HepG2 (cell line): ENCODE measurements around the gene HPCAL1. TPM values are rescaled to one million over a fixed set of nuclear protein-coding genes. Genes with fewer than 3 reads are reported as not detected.

Experiments
- ATAC-seq: fragments of 200-7000 bp; cut with Tn5 transposase; 3 replicates; pipeline ENCODE4 v1.9.1; 2020; ENCODE audit warnings: mild to moderate bottlenecking, moderate library complexity
- BruUV-seq: library from RNA; stranded (reverse); fragments of 400-500 nt; replicated peaks from 2 replicates; lab custom pipeline; 2021; lab: Mats Ljungman, UMichigan
- CTCF ChIA-PET: fragments of 300-600 bp; formaldehyde crosslinking; extraction: SDS; loops from one replicate; lab custom pipeline; 2021; ENCODE audit warnings: low total read pairs, inconsistent platforms, low intra/inter-chr PET ratio; lab: Yijun Ruan, JAX
- POLR2A ChIA-PET: fragments of 350-600 bp; sonication (Branson Sonifier 250); formaldehyde crosslinking; loops from one replicate; lab custom pipeline; 2020; ENCODE audit warnings: antibody characterized with exemption, inconsistent platforms; lab: Yijun Ruan, JAX
- DNase-seq: peaks from one replicate; pipeline ENCODE4 v3.0.0-alpha.2; 2015; ENCODE audit warnings: low spot score
- FAIRE-seq: peaks from 3 replicates; lab custom pipeline; 2011; peaks lifted over from hg19 to GRCh38; lab: Jason Lieb, UNC
- H2AFZ ChIP-seq: one replicate; pipeline ENCODE4 v1.6.1; 2011; ENCODE audit warnings: low read length, inconsistent platforms
- H3K27ac ChIP-seq: fragments of 300-600 bp; 3 replicates; pipeline ENCODE4 v1.8.0; 2011; ENCODE audit warnings: mixed run types, mild to moderate bottlenecking, mixed read lengths, low read length, inconsistent platforms; ENCODE audit not compliant: insufficient read depth; ENCODE audit errors: extremely low read length
- H3K27me3 ChIP-seq, 2 experiments: fragments of 200-600 bp in 1 of 2; 2 replicates in 1 of 2; 3 replicates in 1 of 2; pipeline versions ENCODE4 v1.6.0 to v1.8.0; 2011; ENCODE audit warnings: low read length in 2 of 2, mild to moderate bottlenecking in 2 of 2, moderate library complexity in 2 of 2, inconsistent platforms in 1 of 2; ENCODE audit not compliant: insufficient read depth in 2 of 2, control insufficient read depth in 1 of 2
- H3K36me3 ChIP-seq, 2 experiments: fragments of 200-600 bp in 1 of 2; replicated peaks in 1 of 2; 2 replicates in 1 of 2; 3 replicates in 1 of 2; pipeline versions ENCODE4 v1.5.1 to v1.8.0; 2011; ENCODE audit warnings: low read length in 2 of 2, inconsistent platforms in 1 of 2; ENCODE audit not compliant: insufficient read depth in 2 of 2, control insufficient read depth in 1 of 2
- H3K4me1 ChIP-seq: 2 replicates; pipeline ENCODE4 v1.5.1; 2012; ENCODE audit warnings: low read length, inconsistent platforms; ENCODE audit not compliant: insufficient read depth
- H3K4me2 ChIP-seq: 2 replicates; pipeline ENCODE4 v1.6.0; 2011; ENCODE audit warnings: low read depth, low read length, inconsistent platforms
- H3K4me3 ChIP-seq, 3 experiments: fragments of 200-600 bp in 1 of 3; sonication (generic), shearing (Covaris generic) in 1 of 3; replicated peaks in 1 of 3; 2 replicates each; pipeline ENCODE4 v1.5.1; 2011 to 2016; ENCODE audit warnings: low read length in 3 of 3, inconsistent platforms in 2 of 3, low read depth in 2 of 3, mild to moderate bottlenecking in 2 of 3, control low read depth in 1 of 3, mixed read lengths in 1 of 3; ENCODE audit not compliant: insufficient read depth in 1 of 3
- H3K79me2 ChIP-seq: one replicate; pipeline ENCODE4 v1.6.1; 2011; ENCODE audit warnings: low read length, inconsistent platforms; ENCODE audit not compliant: insufficient read depth
- H3K9ac ChIP-seq: 2 replicates; pipeline ENCODE4 v1.6.0; 2011; ENCODE audit warnings: mild to moderate bottlenecking, low read depth, low read length, inconsistent platforms; ENCODE audit not compliant: insufficient read depth
- H3K9me3 ChIP-seq: 2 replicates; pipeline ENCODE4 v1.5.1; 2012; ENCODE audit warnings: mild to moderate bottlenecking, low read length
- H4K20me1 ChIP-seq: 2 replicates; pipeline ENCODE4 v1.6.0; 2011; ENCODE audit warnings: inconsistent platforms, mild to moderate bottlenecking, low read length, moderate library complexity; ENCODE audit not compliant: insufficient read depth
- FOXP4 ChIP-seq: sonication (generic); formaldehyde crosslinking; IDR thresholded peaks from 2 replicates; pipeline ENCODE4 v1.4.0; 2020; ENCODE audit warnings: missing genetic modification reagents
- HMGXB4 ChIP-seq, 2 experiments: sonication (generic) in 1 of 2; formaldehyde crosslinking in 1 of 2; IDR thresholded peaks; 2 replicates each; pipeline versions ENCODE4 v1.4.0 to v1.6.1; 2018 to 2020; ENCODE audit warnings: missing genetic modification reagents in 2 of 2, borderline replicate concordance in 1 of 2, low read depth in 1 of 2, mild to moderate bottlenecking in 1 of 2, missing biosample characterization in 1 of 2
- MIXL1 ChIP-seq: IDR thresholded peaks from 2 replicates; pipeline ENCODE4 v1.6.1; 2016
- NBN ChIP-seq: fragments of 450-650 bp; conservative IDR thresholded peaks from 2 replicates; pipeline ENCODE4 v1.6.1; 2017
- NFRKB ChIP-seq: fragments of 450-650 bp; IDR thresholded peaks from 2 replicates; pipeline ENCODE4 v1.6.1; 2017
- NR2F1 ChIP-seq, 2 experiments: fragments of 450-650 bp in 1 of 2; formaldehyde crosslinking in 1 of 2; IDR thresholded peaks; 2 replicates each; pipeline versions ENCODE4 v1.5.0 to v1.6.1; 2016 to 2020; ENCODE audit warnings: mild to moderate bottlenecking in 1 of 2, missing compliant biosample characterization in 1 of 2, missing genetic modification reagents in 1 of 2, moderate library complexity in 1 of 2
- SIN3B ChIP-seq: fragments of 150-350 bp; IDR thresholded peaks from 2 replicates; pipeline ENCODE4 v1.6.1; 2014; ENCODE audit warnings: low read length
- SUZ12 ChIP-seq: fragments of 150-350 bp; IDR thresholded peaks from 2 replicates; pipeline ENCODE4 v1.6.1; 2014; ENCODE audit warnings: low read depth, low read length
- ZNF343 ChIP-seq: sonication (generic); formaldehyde crosslinking; IDR thresholded peaks from 2 replicates; pipeline ENCODE4 v1.4.0; 2020; ENCODE audit warnings: mild to moderate bottlenecking, missing genetic modification reagents
- ZNF431 ChIP-seq: sonication (generic); formaldehyde crosslinking; IDR thresholded peaks from 2 replicates; pipeline ENCODE4 v1.9.0; 2022; ENCODE audit warnings: missing genetic modification reagents, low read depth, mild to moderate bottlenecking, borderline replicate concordance
- ZNF558 ChIP-seq: sonication (generic); formaldehyde crosslinking; IDR thresholded peaks from 2 replicates; pipeline ENCODE4 v1.9.0; 2022; ENCODE audit warnings: mild to moderate bottlenecking, missing genetic modification reagents, borderline replicate concordance
- ZNF629 ChIP-seq: sonication (generic); formaldehyde crosslinking; conservative IDR thresholded peaks from 2 replicates; pipeline ENCODE4 v1.5.0; 2020; ENCODE audit warnings: missing genetic modification reagents
- ZNF703 ChIP-seq: sonication (generic); formaldehyde crosslinking; IDR thresholded peaks from 2 replicates; pipeline ENCODE4 v1.5.1; 2020; ENCODE audit warnings: missing genetic modification reagents, mild to moderate bottlenecking, moderate library complexity, borderline replicate concordance
- WGBS: methylation state at CpG from one replicate; pipeline ENCODE4 v1.1.6; 2017; ENCODE audit warnings: low lambda C conversion rate; 5-methylcytosine and 5-hydroxymethylcytosine counted together
- in situ Hi-C: cut with HindIII; loops from 2 replicates; pipeline ENCODE4 v1.10.0; 2017; ENCODE audit warnings: low pct_unique_long_range_greater_than_20kb; ENCODE audit not compliant: extremely low pct_ligation_motif_present
- intact Hi-C: fragments of 100-400 bp; cut with micrococcal nuclease; formaldehyde crosslinking; loops from one replicate; pipeline ENCODE4 v1.10.0; 2022; ENCODE audit not compliant: unreplicated experiment
- polyA plus RNA-seq, 8 experiments: library from polyadenylated mRNA; depleted of rRNA in 3 of 8; stranded (reverse) in 7 of 8; unstranded in 1 of 8; fragments of >200 nt; fragmentation: Illumina TruSeq in 4 of 8; extraction: Trizol in 4 of 8; gene quantifications; 2 replicates each; pipeline versions ENCODE4 v1.2.1 to v1.2.3, GENCODE V29; 2011 to 2016; ENCODE audit warnings: low read depth in 4 of 8, missing spikeins in 1 of 8, mixed read lengths in 1 of 8; ENCODE audit not compliant: insufficient read depth in 1 of 8
- total RNA-seq, 5 experiments: library from RNA; depleted of rRNA; stranded (reverse); fragments of >200 nt; fragmentation: Illumina TruSeq; extraction: Trizol; gene quantifications; 2 replicates each; pipeline ENCODE4 v1.2.3, GENCODE V29; 2016; ENCODE audit warnings: low read depth in 1 of 5

HPCAL1 gene
- total and polyA plus RNA-seq, 2 of the 13 experiments (the other 11 are each of a cell fraction or from before 2014, with no cell fraction given): 29.5 to 29.9 TPM

- no peaks in the 10 kb centered on the region for H3K79me2 ChIP-seq
- POLR2A ChIA-PET: no interaction called here
- in situ Hi-C loops: no loop called here
- no peak overlapping the region for H3K9ac ChIP-seq
- TF ChIP-seq ZNF629 (CRISPR knock-in tag) (no peak), MIXL1 (no peak), HMGXB4 (CRISPR knock-in tag; IDR thresholded peaks at IDR 0.05; ENCODE audit: borderline replicate concordance in 1 of 2, low read depth in 1 of 2) (no peak), FOXP4 (CRISPR knock-in tag) (no peak), SIN3B (no peak), NFRKB (no peak), ZNF558 (no peak), ZNF343 (CRISPR knock-in tag) (no peak), SUZ12 (no peak), ZNF703 (no peak), NBN (no peak), ZNF431 (CRISPR knock-in tag) (no peak), NR2F1 (CRISPR knock-in tag; IDR thresholded peaks at IDR 0.05) (no peak)
- H4K20me1 ChIP-seq: peaks cover 11% of the 10 kb centered on the region; the same call in 1 of the 2 replicates
- H3K4me2 ChIP-seq: no peak overlapping the region
- peaks cover 35% of the 10 kb centered on the region for H3K4me1 ChIP-seq
- FAIRE-seq (no peak), DNase-seq (no peak), ATAC-seq (no peak)
- intact Hi-C loops: no loop called here
- no peak overlapping the region for H3K4me3 ChIP-seq
- H3K9me3 ChIP-seq: no peaks in the 10 kb centered on the region
- no peaks in the 10 kb centered on the region for H3K36me3 ChIP-seq
- no peaks in the 10 kb centered on the region for H3K27me3 ChIP-seq
- 95% methylated on average over 12 of the region's 12 CpGs for WGBS
- H2AFZ ChIP-seq: no peak overlapping the region
- no TSS peak for BruUV-seq
- CTCF ChIA-PET: no interaction called here
- no peak overlapping the region for H3K27ac ChIP-seq
Observed at GRCh38 chr2:10388954-10389560, 86.4 kb downstream of the HPCAL1 start.
